ENCODE measurements around the gene PXT1.

PXT1 gene

DNA sequence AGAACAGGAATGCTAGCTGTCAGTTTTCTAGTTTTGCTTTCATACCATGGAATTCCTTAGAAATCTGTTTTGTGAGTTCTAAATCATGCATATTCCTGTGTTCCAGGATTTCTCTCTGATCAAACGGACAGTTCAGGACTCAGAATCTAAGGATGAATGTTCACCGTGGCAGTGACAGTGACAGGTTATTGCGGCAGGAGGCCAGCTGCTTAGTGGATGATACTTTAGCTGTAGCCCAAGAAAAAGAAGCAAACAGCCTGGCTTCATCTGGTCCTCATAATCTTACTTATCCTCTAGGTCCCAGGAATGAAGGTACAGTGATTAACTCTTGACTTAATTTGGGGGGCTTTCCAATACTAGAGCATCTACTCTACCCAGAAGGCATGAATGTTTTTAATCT lies 27.3 kb upstream of the PXT1 start (continued):
- TF ChIP-seq, protein P1, sequence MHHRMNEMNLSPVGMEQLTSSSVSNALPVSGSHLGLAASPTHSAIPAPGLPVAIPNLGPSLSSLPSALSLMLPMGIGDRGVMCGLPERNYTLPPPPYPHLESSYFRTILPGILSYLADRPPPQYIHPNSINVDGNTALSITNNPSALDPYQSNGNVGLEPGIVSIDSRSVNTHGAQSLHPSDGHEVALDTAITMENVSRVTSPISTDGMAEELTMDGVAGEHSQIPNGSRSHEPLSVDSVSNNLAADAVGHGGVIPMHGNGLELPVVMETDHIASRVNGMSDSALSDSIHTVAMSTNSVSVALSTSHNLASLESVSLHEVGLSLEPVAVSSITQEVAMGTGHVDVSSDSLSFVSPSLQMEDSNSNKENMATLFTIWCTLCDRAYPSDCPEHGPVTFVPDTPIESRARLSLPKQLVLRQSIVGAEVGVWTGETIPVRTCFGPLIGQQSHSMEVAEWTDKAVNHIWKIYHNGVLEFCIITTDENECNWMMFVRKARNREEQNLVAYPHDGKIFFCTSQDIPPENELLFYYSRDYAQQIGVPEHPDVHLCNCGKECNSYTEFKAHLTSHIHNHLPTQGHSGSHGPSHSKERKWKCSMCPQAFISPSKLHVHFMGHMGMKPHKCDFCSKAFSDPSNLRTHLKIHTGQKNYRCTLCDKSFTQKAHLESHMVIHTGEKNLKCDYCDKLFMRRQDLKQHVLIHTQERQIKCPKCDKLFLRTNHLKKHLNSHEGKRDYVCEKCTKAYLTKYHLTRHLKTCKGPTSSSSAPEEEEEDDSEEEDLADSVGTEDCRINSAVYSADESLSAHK (tag by site-specific recombination; IDR thresholded peaks at IDR 0.05) = no peak
- TF ChIP-seq, protein P2, sequence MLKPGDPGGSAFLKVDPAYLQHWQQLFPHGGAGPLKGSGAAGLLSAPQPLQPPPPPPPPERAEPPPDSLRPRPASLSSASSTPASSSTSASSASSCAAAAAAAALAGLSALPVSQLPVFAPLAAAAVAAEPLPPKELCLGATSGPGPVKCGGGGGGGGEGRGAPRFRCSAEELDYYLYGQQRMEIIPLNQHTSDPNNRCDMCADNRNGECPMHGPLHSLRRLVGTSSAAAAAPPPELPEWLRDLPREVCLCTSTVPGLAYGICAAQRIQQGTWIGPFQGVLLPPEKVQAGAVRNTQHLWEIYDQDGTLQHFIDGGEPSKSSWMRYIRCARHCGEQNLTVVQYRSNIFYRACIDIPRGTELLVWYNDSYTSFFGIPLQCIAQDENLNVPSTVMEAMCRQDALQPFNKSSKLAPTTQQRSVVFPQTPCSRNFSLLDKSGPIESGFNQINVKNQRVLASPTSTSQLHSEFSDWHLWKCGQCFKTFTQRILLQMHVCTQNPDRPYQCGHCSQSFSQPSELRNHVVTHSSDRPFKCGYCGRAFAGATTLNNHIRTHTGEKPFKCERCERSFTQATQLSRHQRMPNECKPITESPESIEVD (tag by site-specific recombination; IDR thresholded peaks at IDR 0.05) = no peak
- no peak for TF ChIP-seq YY1 (tag by site-specific recombination; IDR thresholded peaks at IDR 0.05)

DNA sequence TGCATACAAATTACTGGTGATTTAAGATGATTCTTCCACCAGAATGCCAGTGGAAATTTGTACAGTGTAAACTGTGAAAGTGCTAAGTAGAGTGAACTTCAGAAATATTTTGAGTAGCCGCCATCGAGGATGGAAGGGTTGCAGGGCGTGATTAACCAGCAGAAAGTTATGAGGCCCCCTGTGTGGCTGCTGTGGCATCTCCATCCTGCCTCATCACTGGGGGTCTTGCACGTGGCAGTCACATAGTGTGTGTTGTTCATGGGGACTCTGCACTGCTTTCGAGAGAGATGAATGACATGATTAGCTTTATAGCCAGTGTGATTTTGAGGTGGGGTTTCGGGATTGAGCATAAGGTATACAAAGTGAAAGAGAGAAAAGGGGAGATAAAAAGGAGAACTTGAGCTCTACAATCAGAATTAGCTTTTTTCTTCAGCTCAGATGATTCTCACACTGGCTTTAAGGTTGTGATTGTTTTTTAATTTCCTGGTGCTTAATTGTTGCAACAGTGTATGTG lies 26.6 kb upstream of the PXT1 start:
- H3K4me1 ChIP-seq (ENCODE audit: control insufficient read depth, insufficient read depth, low read length) = no peaks in the 10 kb centered on the region
- no peak overlapping the region for H3K27ac ChIP-seq (ENCODE audit: extremely low read depth, low read depth, low read length)
- POLR2A ChIA-PET = interaction anchor here (0.6 to 0.7 kb wide), 2 partner anchors 9 to 106 kb away, joined by 3 read pairs; no protein-coding TSS in a partner anchor
- H3K4me3 ChIP-seq (ENCODE audit: low read depth, low read length) = no peak overlapping the region
- CTCF ChIA-PET = interaction anchor here (0.6 to 0.7 kb wide), 2 partner anchors 182 to 286 kb away, joined by 3 to 4 read pairs; no protein-coding TSS in a partner anchor
- H3K9me3 ChIP-seq (ENCODE audit: control insufficient read depth, insufficient read depth, low read depth, low read length) = no peaks in the 10 kb centered on the region
- TF ChIP-seq ZFP37 (tag by site-specific recombination; IDR thresholded peaks at IDR 0.05) = no peak
- peak; percentile 91 for TF ChIP-seq ZBTB20 (tag by site-specific recombination; IDR thresholded peaks at IDR 0.05)
- TF ChIP-seq ZIC2 (tag by site-specific recombination; IDR thresholded peaks at IDR 0.05) = peak; percentile 87
- peak; percentile 70 for TF ChIP-seq GLIS1 (tag by site-specific recombination; IDR thresholded peaks at IDR 0.05)
- TF ChIP-seq PRDM1 (tag by site-specific recombination; IDR thresholded peaks at IDR 0.05) = 0 out of 2 replicates have a peak, but pooled peaks have one; percentile 35
- TF ChIP-seq ZEB2 (tag by site-specific recombination; IDR thresholded peaks at IDR 0.05) = no peak
- peaks cover 15 to 22% of the 10 kb centered on the region in 2 experiments; a peak in 2 of 3 replicates for H3K36me3 ChIP-seq (ENCODE audit: control insufficient read depth in 2 of 2, insufficient read depth in 1 of 2, low read length in 2 of 2)

DNA sequence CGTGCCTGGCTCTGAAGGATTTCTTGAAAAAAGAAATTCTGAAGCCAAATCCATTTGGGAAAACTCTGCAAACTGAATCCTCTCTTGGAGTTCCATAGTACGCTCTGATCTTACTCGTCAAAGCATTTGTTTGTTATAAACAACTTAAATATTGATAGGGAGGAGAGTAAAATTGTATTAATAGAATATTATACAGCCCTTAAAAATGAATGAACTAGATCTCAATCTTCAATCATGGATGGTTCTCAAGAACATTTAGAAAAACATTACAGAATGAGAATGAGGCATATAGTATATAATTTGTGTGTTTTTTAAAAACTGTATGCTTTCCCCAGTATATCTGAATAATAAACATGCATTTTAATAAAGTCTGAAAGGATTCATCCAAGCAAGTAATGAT lies 25.0 kb upstream of the PXT1 start:
- no peak for TF ChIP-seq BCL11A (tag by site-specific recombination; IDR thresholded peaks at IDR 0.05; ENCODE audit: low read depth)
- TF ChIP-seq ZNF146 (tag by site-specific recombination; IDR thresholded peaks at IDR 0.05) = peak; percentile 60
- CTCF ChIA-PET = no interaction called here
- POLR2A ChIA-PET = no interaction called here
- Histone ChIP-seq H3K4me1 (ENCODE audit: control insufficient read depth, insufficient read depth, low read length) (no peaks in the 10 kb centered on the region), H3K36me3 (ENCODE audit: control insufficient read depth in 2 of 2, insufficient read depth in 1 of 2, low read length in 2 of 2) (peaks cover 13 to 22% of the 10 kb centered on the region in 2 experiments; a peak in 2 of 3 replicates), H3K4me3 (ENCODE audit: low read depth, low read length) (no peak overlapping the region), H3K27ac (ENCODE audit: extremely low read depth, low read depth, low read length) (no peak overlapping the region), H3K9me3 (ENCODE audit: control insufficient read depth, insufficient read depth, low read depth, low read length) (no peaks in the 10 kb centered on the region)

DNA sequence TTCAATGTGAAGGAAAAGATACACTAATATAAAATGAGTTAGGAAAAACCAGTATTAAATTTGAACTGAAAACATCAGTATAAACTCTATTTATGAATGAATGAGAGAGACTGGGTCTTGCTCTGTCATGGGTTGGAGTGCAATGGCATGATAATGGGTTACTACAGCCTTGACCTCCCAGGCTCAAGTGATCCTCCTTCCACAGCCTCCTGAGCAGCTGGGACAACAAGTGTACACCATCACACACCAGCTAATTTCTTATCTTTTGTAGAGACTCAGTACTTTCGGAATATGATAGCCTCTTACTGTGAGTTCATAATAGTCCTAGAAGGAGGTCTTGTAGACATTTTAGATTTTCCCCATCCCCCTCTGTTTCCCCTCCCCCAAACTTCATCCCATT lies 21.6 kb upstream of the PXT1 start:
- H3K36me3 ChIP-seq (ENCODE audit: control insufficient read depth in 2 of 2, insufficient read depth in 1 of 2, low read length in 2 of 2) = peaks cover 0 to 3% of the 10 kb centered on the region in 2 experiments; a peak in 1 of 3 replicates
- no peak overlapping the region for H3K27ac ChIP-seq (ENCODE audit: extremely low read depth, low read depth, low read length)
- no peaks in the 10 kb centered on the region for H3K9me3 ChIP-seq (ENCODE audit: control insufficient read depth, insufficient read depth, low read depth, low read length)
- H3K4me1 ChIP-seq (ENCODE audit: control insufficient read depth, insufficient read depth, low read length) = peaks cover 6% of the 10 kb centered on the region; the same call in 1 of the 2 replicates
- ChIA-PET POLR2A (interaction anchor here (0.6 kb wide), 1 partner anchor 13 kb away, joined by 3 read pairs; no protein-coding TSS in a partner anchor), CTCF (no interaction called here)
- H3K4me3 ChIP-seq (ENCODE audit: low read depth, low read length) = no peak overlapping the region
- TF ChIP-seq ZNF501 (tag by site-specific recombination; IDR thresholded peaks at IDR 0.05) = no peak
- no peak for TF ChIP-seq ZNF473 (tag by site-specific recombination; IDR thresholded peaks at IDR 0.05)
- TF ChIP-seq, protein P3, sequence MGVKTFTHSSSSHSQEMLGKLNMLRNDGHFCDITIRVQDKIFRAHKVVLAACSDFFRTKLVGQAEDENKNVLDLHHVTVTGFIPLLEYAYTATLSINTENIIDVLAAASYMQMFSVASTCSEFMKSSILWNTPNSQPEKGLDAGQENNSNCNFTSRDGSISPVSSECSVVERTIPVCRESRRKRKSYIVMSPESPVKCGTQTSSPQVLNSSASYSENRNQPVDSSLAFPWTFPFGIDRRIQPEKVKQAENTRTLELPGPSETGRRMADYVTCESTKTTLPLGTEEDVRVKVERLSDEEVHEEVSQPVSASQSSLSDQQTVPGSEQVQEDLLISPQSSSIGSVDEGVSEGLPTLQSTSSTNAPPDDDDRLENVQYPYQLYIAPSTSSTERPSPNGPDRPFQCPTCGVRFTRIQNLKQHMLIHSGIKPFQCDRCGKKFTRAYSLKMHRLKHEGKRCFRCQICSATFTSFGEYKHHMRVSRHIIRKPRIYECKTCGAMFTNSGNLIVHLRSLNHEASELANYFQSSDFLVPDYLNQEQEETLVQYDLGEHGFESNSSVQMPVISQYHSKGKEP (tag by site-specific recombination; IDR thresholded peaks at IDR 0.05) = no peak
- no peak for TF ChIP-seq KLF1 (tag by site-specific recombination; IDR thresholded peaks at IDR 0.05)
- TF ChIP-seq ZNF707 (tag by site-specific recombination; IDR thresholded peaks at IDR 0.05) = no peak
- TF ChIP-seq ZNF548 (tag by site-specific recombination; IDR thresholded peaks at IDR 0.05) = no peak
- TF ChIP-seq ZNF777 (tag by site-specific recombination; IDR thresholded peaks at IDR 0.05; ENCODE audit: borderline replicate concordance) = no peak
- TF ChIP-seq, protein P4, sequence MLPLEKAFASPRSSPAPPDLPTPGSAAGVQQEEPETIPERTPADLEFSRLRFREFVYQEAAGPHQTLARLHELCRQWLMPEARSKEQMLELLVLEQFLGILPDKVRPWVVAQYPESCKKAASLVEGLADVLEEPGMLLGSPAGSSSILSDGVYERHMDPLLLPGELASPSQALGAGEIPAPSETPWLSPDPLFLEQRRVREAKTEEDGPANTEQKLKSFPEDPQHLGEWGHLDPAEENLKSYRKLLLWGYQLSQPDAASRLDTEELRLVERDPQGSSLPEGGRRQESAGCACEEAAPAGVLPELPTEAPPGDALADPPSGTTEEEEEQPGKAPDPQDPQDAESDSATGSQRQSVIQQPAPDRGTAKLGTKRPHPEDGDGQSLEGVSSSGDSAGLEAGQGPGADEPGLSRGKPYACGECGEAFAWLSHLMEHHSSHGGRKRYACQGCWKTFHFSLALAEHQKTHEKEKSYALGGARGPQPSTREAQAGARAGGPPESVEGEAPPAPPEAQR (tag by site-specific recombination; IDR thresholded peaks at IDR 0.05) = no peak
- TF ChIP-seq EGR2 (tag by site-specific recombination; IDR thresholded peaks at IDR 0.05; ENCODE audit: low read depth) = no peak
- TF ChIP-seq ZNF211 (tag by site-specific recombination; IDR thresholded peaks at IDR 0.05; ENCODE audit: low read depth) = no peak
- TF ChIP-seq, protein P5, sequence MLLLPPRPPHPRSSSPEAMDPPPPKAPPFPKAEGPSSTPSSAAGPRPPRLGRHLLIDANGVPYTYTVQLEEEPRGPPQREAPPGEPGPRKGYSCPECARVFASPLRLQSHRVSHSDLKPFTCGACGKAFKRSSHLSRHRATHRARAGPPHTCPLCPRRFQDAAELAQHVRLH (tag by site-specific recombination; IDR thresholded peaks at IDR 0.05) = no peak
- TF ChIP-seq HOXA7 (CRISPR knock-in tag; IDR thresholded peaks at IDR 0.05; ENCODE audit: borderline replicate concordance) = no peak
- no peak for TF ChIP-seq ZNF76 (tag by site-specific recombination; IDR thresholded peaks at IDR 0.05; ENCODE audit: borderline replicate concordance, low read depth)

All from HEK293 (cell line).